ENCODE results near the gene SIRT4.
"Not testable (repeated sequence)": the region's sequence is repeated elsewhere in the genome, so short reads cannot be mapped to it uniquely, and the experiment has no call there.

Gene SIRT4

GRCh38 chr12:120301962-120302815, at the start of gene SIRT4:
Gene SIRT4 (plus strand): TSS chr12:120302321. CDS start chr12:120303562, 1,241 bp downstream.
- H3K4me3 ChIP-seq (ENCODE audit: low read length), result peak within 1 kb of the TSS; percentile 66
- no peaks in the 10 kb centered on the region for H3K4me1 ChIP-seq (ENCODE audit: control insufficient read depth, insufficient read depth, low read length)
- no peaks in the 10 kb centered on the region for H3K9me3 ChIP-seq (ENCODE audit: control insufficient read depth, low read length)
- no peaks in the 10 kb centered on the region for H3K36me3 ChIP-seq (ENCODE audit: control insufficient read depth, insufficient read depth, low read length)
- no peaks in the 10 kb centered on the region for H3K27me3 ChIP-seq (ENCODE audit: control insufficient read depth, insufficient read depth, low read length)
- H3K9ac ChIP-seq (ENCODE audit: low read length), result peak within 1 kb of the TSS; percentile 54

GRCh38 chr12:120253313-120253712, 48.8 kb upstream of the SIRT4 start:
- H3K4me1 ChIP-seq (ENCODE audit: control insufficient read depth, insufficient read depth, low read length), result peaks cover 30% of the 10 kb centered on the region
- not testable (repeated sequence) for H3K9me3 ChIP-seq (ENCODE audit: control insufficient read depth, low read length); H3K4me3 ChIP-seq (ENCODE audit: low read length); H3K36me3 ChIP-seq (ENCODE audit: control insufficient read depth, insufficient read depth, low read length); H3K9ac ChIP-seq (ENCODE audit: low read length); H3K27me3 ChIP-seq (ENCODE audit: control insufficient read depth, insufficient read depth, low read length)

- Histone ChIP-seq H3K9me3 (ENCODE audit: control insufficient read depth, low read length) (no peaks in the 10 kb centered on the region), H3K9ac (ENCODE audit: low read length) (no peak overlapping the region), H3K4me3 (ENCODE audit: low read length) (no peak overlapping the region), H3K4me1 (ENCODE audit: control insufficient read depth, insufficient read depth, low read length) (peaks cover 23% of the 10 kb centered on the region), H3K27me3 (ENCODE audit: control insufficient read depth, insufficient read depth, low read length) (no peaks in the 10 kb centered on the region), H3K36me3 (ENCODE audit: control insufficient read depth, insufficient read depth, low read length) (no peaks in the 10 kb centered on the region)
Measured at GRCh38 chr12:120254809-120255208, 47.3 kb upstream of the SIRT4 start.

GRCh38 chr12:120257041-120257821, 44.9 kb upstream of the SIRT4 start:
- H3K4me3 ChIP-seq (ENCODE audit: low read length), result no peak overlapping the region
- H3K9ac ChIP-seq (ENCODE audit: low read length), result peak overlapping the region; percentile 5
- H3K4me1 ChIP-seq (ENCODE audit: control insufficient read depth, insufficient read depth, low read length), result peaks cover 19% of the 10 kb centered on the region

GRCh38 chr12:120258323-120258896, 43.7 kb upstream of the SIRT4 start:
- no peaks in the 10 kb centered on the region for H3K27me3 ChIP-seq (ENCODE audit: control insufficient read depth, insufficient read depth, low read length)
- peaks cover 29% of the 10 kb centered on the region for H3K4me1 ChIP-seq (ENCODE audit: control insufficient read depth, insufficient read depth, low read length)

More at GRCh38 chr12:120257041-120257821, 44.9 kb upstream of the SIRT4 start:
- Histone ChIP-seq H3K36me3 (ENCODE audit: control insufficient read depth, insufficient read depth, low read length) (no peaks in the 10 kb centered on the region), H3K9me3 (ENCODE audit: control insufficient read depth, low read length) (no peaks in the 10 kb centered on the region), H3K27me3 (ENCODE audit: control insufficient read depth, insufficient read depth, low read length) (no peaks in the 10 kb centered on the region)

GRCh38 chr12:120259418-120260202, 42.5 kb upstream of the SIRT4 start:
- Histone ChIP-seq H3K27me3 (ENCODE audit: control insufficient read depth, insufficient read depth, low read length) (no peaks in the 10 kb centered on the region), H3K9me3 (ENCODE audit: control insufficient read depth, low read length) (no peaks in the 10 kb centered on the region), H3K4me1 (ENCODE audit: control insufficient read depth, insufficient read depth, low read length) (peaks cover 41% of the 10 kb centered on the region), H3K9ac (ENCODE audit: low read length) (no peak overlapping the region), H3K36me3 (ENCODE audit: control insufficient read depth, insufficient read depth, low read length) (no peaks in the 10 kb centered on the region), H3K4me3 (ENCODE audit: low read length) (no peak overlapping the region)

More at GRCh38 chr12:120258323-120258896, 43.7 kb upstream of the SIRT4 start:
- Histone ChIP-seq H3K36me3 (ENCODE audit: control insufficient read depth, insufficient read depth, low read length) (no peaks in the 10 kb centered on the region), H3K9ac (ENCODE audit: low read length) (no peak overlapping the region), H3K4me3 (ENCODE audit: low read length) (no peak overlapping the region), H3K9me3 (ENCODE audit: control insufficient read depth, low read length) (no peaks in the 10 kb centered on the region)

GRCh38 chr12:120260607-120261006, 41.5 kb upstream of the SIRT4 start:
- H3K27me3 ChIP-seq (ENCODE audit: control insufficient read depth, insufficient read depth, low read length), result no peaks in the 10 kb centered on the region
- peaks cover 47% of the 10 kb centered on the region for H3K4me1 ChIP-seq (ENCODE audit: control insufficient read depth, insufficient read depth, low read length)
- no peaks in the 10 kb centered on the region for H3K9me3 ChIP-seq (ENCODE audit: control insufficient read depth, low read length)
- H3K4me3 ChIP-seq (ENCODE audit: low read length), result no peak overlapping the region
- no peaks in the 10 kb centered on the region for H3K36me3 ChIP-seq (ENCODE audit: control insufficient read depth, insufficient read depth, low read length)
- H3K9ac ChIP-seq (ENCODE audit: low read length), result no peak overlapping the region

- H3K4me1 ChIP-seq (ENCODE audit: control insufficient read depth, insufficient read depth, low read length), result peaks cover 41% of the 10 kb centered on the region
- peak overlapping the region; percentile 32 for H3K9ac ChIP-seq (ENCODE audit: low read length)
- no peaks in the 10 kb centered on the region for H3K27me3 ChIP-seq (ENCODE audit: control insufficient read depth, insufficient read depth, low read length)
- no peaks in the 10 kb centered on the region for H3K9me3 ChIP-seq (ENCODE audit: control insufficient read depth, low read length)
- no peaks in the 10 kb centered on the region for H3K36me3 ChIP-seq (ENCODE audit: control insufficient read depth, insufficient read depth, low read length)
- no peak overlapping the region for H3K4me3 ChIP-seq (ENCODE audit: low read length)
Measured at GRCh38 chr12:120261951-120262851, 39.9 kb upstream of the SIRT4 start.

GRCh38 chr12:120262852-120263747, 39.0 kb upstream of the SIRT4 start:
- Histone ChIP-seq H3K9me3 (ENCODE audit: control insufficient read depth, low read length) (no peaks in the 10 kb centered on the region), H3K27me3 (ENCODE audit: control insufficient read depth, insufficient read depth, low read length) (no peaks in the 10 kb centered on the region), H3K4me1 (ENCODE audit: control insufficient read depth, insufficient read depth, low read length) (peaks cover 41% of the 10 kb centered on the region), H3K9ac (ENCODE audit: low read length) (no peak overlapping the region), H3K36me3 (ENCODE audit: control insufficient read depth, insufficient read depth, low read length) (no peaks in the 10 kb centered on the region), H3K4me3 (ENCODE audit: low read length) (no peak overlapping the region)

GRCh38 chr12:120263748-120264085, 38.4 kb upstream of the SIRT4 start:
- peaks cover 48% of the 10 kb centered on the region for H3K4me1 ChIP-seq (ENCODE audit: control insufficient read depth, insufficient read depth, low read length)

More at GRCh38 chr12:120263748-120264085, 38.4 kb upstream of the SIRT4 start:
- H3K4me3 ChIP-seq (ENCODE audit: low read length), result no peak overlapping the region
- peak overlapping the region; percentile 84 for H3K9ac ChIP-seq (ENCODE audit: low read length)
- no peaks in the 10 kb centered on the region for H3K27me3 ChIP-seq (ENCODE audit: control insufficient read depth, insufficient read depth, low read length)
- H3K36me3 ChIP-seq (ENCODE audit: control insufficient read depth, insufficient read depth, low read length), result no peaks in the 10 kb centered on the region
- no peaks in the 10 kb centered on the region for H3K9me3 ChIP-seq (ENCODE audit: control insufficient read depth, low read length)

Data from mucosa of stomach (tissue), 1 donor.